Panc1 (cell line): ENCODE measurements around the gene NOP56. TPM values are rescaled to one million over a fixed set of nuclear protein-coding genes. Genes with fewer than 3 reads are reported as not detected.

ENCODE experiments used
- ATAC-seq: fragments of 200-7000 bp; cut with Tn5 transposase; 2 replicates; pipeline ENCODE4 v1.9.1; 2020; ENCODE audit warnings: mild to moderate bottlenecking, moderate library complexity
- BruUV-seq: library from RNA; stranded (reverse); fragments of 400-500 nt; replicated peaks from 2 replicates; lab custom pipeline; 2021; lab: Mats Ljungman, UMichigan
- CTCF ChIA-PET: fragments of 300-600 bp; sonication (Branson Sonifier 250); formaldehyde crosslinking; loops from one replicate; lab custom pipeline; 2022; ENCODE audit warnings: antibody characterized with exemption; lab: Charles Lee
- POLR2A ChIA-PET: fragments of 300-600 bp; sonication (Branson Sonifier 250); formaldehyde crosslinking; loops from one replicate; lab custom pipeline; 2022; ENCODE audit warnings: antibody characterized with exemption; lab: Charles Lee
- DNase-seq: peaks from one replicate; pipeline ENCODE4 v3.0.0-alpha.2; 2010; ENCODE audit warnings: low read depth, low spot score
- H3K27ac ChIP-seq: 2 replicates; pipeline ENCODE4 v1.5.1; 2011; ENCODE audit warnings: mild to moderate bottlenecking, low read length, inconsistent platforms
- H3K27me3 ChIP-seq: fragments of 200-500 bp; sonication (Bioruptor generic); 2 replicates; pipeline ENCODE4 v1.6.0; 2014; ENCODE audit warnings: low read length, inconsistent platforms; ENCODE audit not compliant: control insufficient read depth, insufficient read depth
- H3K36me3 ChIP-seq: fragments of 200-500 bp; sonication (Bioruptor generic); 2 replicates; pipeline ENCODE4 v1.5.1; 2014; ENCODE audit warnings: inconsistent platforms, mild to moderate bottlenecking, low read length, moderate library complexity; ENCODE audit not compliant: control insufficient read depth, insufficient read depth
- H3K4me1 ChIP-seq: 2 replicates; pipeline ENCODE4 v1.5.1; 2011; ENCODE audit warnings: inconsistent platforms, mild to moderate bottlenecking, low read length, moderate library complexity; ENCODE audit not compliant: control insufficient read depth, insufficient read depth
- H3K4me3 ChIP-seq, 2 experiments: 2 replicates each; pipeline ENCODE4 v1.5.1; 2011 to 2012; ENCODE audit warnings: low read depth in 2 of 2, low read length in 2 of 2, mild to moderate bottlenecking in 2 of 2, inconsistent platforms in 1 of 2, moderate library complexity in 1 of 2
- H3K9me3 ChIP-seq: fragments of 200-500 bp; sonication (Bioruptor generic); 2 replicates; pipeline ENCODE4 v1.5.1; 2014; ENCODE audit warnings: low read depth, mild to moderate bottlenecking, inconsistent platforms, low read length, moderate library complexity; ENCODE audit not compliant: control insufficient read depth, insufficient read depth
- POLR2AphosphoS5 ChIP-seq: IDR thresholded peaks from 2 replicates; pipeline ENCODE4 v1.6.1; 2012; ENCODE audit warnings: mild to moderate bottlenecking, low read depth, low read length, moderate library complexity
- SIN3A ChIP-seq: IDR thresholded peaks from 2 replicates; pipeline ENCODE4 v1.6.1; 2012; ENCODE audit warnings: low read depth, mild to moderate bottlenecking, low read length, moderate library complexity, borderline replicate concordance; ENCODE audit not compliant: insufficient read depth
- TCF7L2 ChIP-seq: IDR thresholded peaks from 2 replicates; pipeline ENCODE4 v1.6.1; 2011; ENCODE audit warnings: mild to moderate bottlenecking, low read depth, low read length, inconsistent platforms
- in situ Hi-C: cut with HindIII; loops from 2 replicates; pipeline ENCODE4 v1.10.0; 2016; ENCODE audit warnings: low sequenced_read_pairs, low pct_unique_long_range_greater_than_20kb
- intact Hi-C: fragments of 100-400 bp; cut with micrococcal nuclease; formaldehyde crosslinking; loops from one replicate; pipeline ENCODE4 v1.10.0; 2022; ENCODE audit not compliant: unreplicated experiment
- microRNA-seq: library from miRNA; unstranded; fragments of <30 nt; microRNA quantifications from one replicate; pipeline ENCODE4 v1.1.0, GENCODE V29; 2020; ENCODE audit not compliant: unreplicated experiment
- total RNA-seq: library from RNA; stranded (reverse); gene quantifications from one replicate; pipeline ENCODE4 v1.2.1, GENCODE V29; 2021; ENCODE audit not compliant: unreplicated experiment
- TF ChIP-seq, protein P1 (sequence below), 2 experiments: IDR thresholded peaks; 2 replicates each; pipeline ENCODE4 v1.6.1; 2011 to 2012; ENCODE audit warnings: low read depth in 2 of 2, control low read depth in 1 of 2, low read length in 1 of 2, mild to moderate bottlenecking in 1 of 2, moderate library complexity in 1 of 2; ENCODE audit not compliant: insufficient read depth in 1 of 2
- TF ChIP-seq, protein P2 (sequence below): fragments of 450-650 bp; IDR thresholded peaks from 2 replicates; pipeline ENCODE4 v1.5.1; 2017; ENCODE audit warnings: mild to moderate bottlenecking

The NOP56 gene
- total RNA-seq, 1 experiment from 2014 or later = 354 TPM

DNA sequence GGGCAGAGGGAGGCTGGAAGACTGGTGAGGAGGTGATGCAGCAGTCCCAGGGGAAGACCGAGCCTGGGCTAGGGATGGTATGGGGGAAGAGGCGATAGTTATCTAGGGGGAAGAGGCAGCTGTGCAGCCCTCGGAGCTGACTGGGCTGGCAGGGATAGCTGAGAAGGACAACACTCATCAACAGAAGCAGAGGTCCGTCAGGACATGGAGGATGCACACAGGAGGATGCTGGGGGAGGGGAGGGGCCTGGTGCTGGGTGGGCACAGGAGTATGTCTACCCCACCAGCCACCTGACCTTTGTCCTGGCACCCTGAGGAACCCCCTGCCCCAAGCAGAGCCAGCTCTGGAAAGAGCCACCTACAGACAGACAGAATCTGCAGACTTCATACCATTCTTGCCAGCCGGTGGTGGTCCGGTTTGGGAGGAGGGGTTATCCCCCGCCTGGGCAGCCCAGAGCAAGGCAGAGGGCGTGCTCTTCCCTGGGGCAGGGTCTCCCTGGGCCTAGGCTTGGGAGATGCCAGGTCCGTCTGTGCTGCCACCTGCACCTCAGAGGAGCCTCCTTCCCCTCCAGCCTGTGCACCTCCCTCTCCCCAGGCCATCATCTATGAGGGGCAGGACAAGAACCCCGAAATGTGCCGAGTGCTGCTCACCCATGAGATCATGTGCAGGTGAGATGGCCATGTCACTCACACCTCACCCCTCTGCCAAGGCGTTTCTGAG is 55.1 kb downstream of the NOP56 start:
- H3K36me3 ChIP-seq = no peaks in the 10 kb centered on the region
- no peak for DNase-seq
- H3K27ac ChIP-seq = no peak overlapping the region
- no peak overlapping the region for H3K4me3 ChIP-seq
- ChIA-PET CTCF (no interaction called here), POLR2A (interaction anchor here (0.5 kb wide), 1 partner anchor 66 kb away, joined by 4 read pairs; no protein-coding TSS in a partner anchor)
- intact Hi-C loops (no loop called here), in situ Hi-C loops (no loop called here)
- no peaks in the 10 kb centered on the region for H3K9me3 ChIP-seq
- 0 out of 2 replicates have a peak, but pooled peaks have one; percentile 42 for ATAC-seq
- H3K4me1 ChIP-seq = no peaks in the 10 kb centered on the region
- peaks cover 3% of the 10 kb centered on the region; the same call in 1 of the 2 replicates for H3K27me3 ChIP-seq
- TF ChIP-seq POLR2AphosphoS5 (no peak), SIN3A (no peak), TCF7L2 (no peak)
- TF ChIP-seq, protein P1, sequence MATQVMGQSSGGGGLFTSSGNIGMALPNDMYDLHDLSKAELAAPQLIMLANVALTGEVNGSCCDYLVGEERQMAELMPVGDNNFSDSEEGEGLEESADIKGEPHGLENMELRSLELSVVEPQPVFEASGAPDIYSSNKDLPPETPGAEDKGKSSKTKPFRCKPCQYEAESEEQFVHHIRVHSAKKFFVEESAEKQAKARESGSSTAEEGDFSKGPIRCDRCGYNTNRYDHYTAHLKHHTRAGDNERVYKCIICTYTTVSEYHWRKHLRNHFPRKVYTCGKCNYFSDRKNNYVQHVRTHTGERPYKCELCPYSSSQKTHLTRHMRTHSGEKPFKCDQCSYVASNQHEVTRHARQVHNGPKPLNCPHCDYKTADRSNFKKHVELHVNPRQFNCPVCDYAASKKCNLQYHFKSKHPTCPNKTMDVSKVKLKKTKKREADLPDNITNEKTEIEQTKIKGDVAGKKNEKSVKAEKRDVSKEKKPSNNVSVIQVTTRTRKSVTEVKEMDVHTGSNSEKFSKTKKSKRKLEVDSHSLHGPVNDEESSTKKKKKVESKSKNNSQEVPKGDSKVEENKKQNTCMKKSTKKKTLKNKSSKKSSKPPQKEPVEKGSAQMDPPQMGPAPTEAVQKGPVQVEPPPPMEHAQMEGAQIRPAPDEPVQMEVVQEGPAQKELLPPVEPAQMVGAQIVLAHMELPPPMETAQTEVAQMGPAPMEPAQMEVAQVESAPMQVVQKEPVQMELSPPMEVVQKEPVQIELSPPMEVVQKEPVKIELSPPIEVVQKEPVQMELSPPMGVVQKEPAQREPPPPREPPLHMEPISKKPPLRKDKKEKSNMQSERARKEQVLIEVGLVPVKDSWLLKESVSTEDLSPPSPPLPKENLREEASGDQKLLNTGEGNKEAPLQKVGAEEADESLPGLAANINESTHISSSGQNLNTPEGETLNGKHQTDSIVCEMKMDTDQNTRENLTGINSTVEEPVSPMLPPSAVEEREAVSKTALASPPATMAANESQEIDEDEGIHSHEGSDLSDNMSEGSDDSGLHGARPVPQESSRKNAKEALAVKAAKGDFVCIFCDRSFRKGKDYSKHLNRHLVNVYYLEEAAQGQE (IDR thresholded peaks at IDR 0.05; ENCODE audit: insufficient read depth in 1 of 2, low read depth in 2 of 2, low read length in 1 of 2) = no peak
- TF ChIP-seq, protein P2, sequence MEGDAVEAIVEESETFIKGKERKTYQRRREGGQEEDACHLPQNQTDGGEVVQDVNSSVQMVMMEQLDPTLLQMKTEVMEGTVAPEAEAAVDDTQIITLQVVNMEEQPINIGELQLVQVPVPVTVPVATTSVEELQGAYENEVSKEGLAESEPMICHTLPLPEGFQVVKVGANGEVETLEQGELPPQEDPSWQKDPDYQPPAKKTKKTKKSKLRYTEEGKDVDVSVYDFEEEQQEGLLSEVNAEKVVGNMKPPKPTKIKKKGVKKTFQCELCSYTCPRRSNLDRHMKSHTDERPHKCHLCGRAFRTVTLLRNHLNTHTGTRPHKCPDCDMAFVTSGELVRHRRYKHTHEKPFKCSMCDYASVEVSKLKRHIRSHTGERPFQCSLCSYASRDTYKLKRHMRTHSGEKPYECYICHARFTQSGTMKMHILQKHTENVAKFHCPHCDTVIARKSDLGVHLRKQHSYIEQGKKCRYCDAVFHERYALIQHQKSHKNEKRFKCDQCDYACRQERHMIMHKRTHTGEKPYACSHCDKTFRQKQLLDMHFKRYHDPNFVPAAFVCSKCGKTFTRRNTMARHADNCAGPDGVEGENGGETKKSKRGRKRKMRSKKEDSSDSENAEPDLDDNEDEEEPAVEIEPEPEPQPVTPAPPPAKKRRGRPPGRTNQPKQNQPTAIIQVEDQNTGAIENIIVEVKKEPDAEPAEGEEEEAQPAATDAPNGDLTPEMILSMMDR = no peak
- no TSS peak for BruUV-seq

Small RNA genes within 50 kb of the gene (microRNA-seq; reads per million reads assigned to microRNA genes)
- gene MIR1292 = 45.8 reads per million, percentile 47 among the genes with 10 or more reads in this experiment

Other genes with a start within 250 kb of the NOP56 start
- gene SNRPB, start 181.8 kb upstream of the NOP56 start, total RNA-seq = 393 TPM
- 13.4 TPM for gene ZNF343, start 143.7 kb upstream of the NOP56 start, total RNA-seq
- gene TMC2, start 116.1 kb upstream of the NOP56 start, total RNA-seq = not detected
- 135 TPM for gene IDH3B, start 11.6 kb downstream of the NOP56 start, total RNA-seq
- 6.8 TPM for gene EBF4, start 40.1 kb downstream of the NOP56 start, total RNA-seq
- not detected for gene CPXM1, start 148.0 kb downstream of the NOP56 start, total RNA-seq
- gene C20orf141, start 162.4 kb downstream of the NOP56 start, total RNA-seq = not detected
- gene TMEM239, start 163.7 kb downstream of the NOP56 start, total RNA-seq = not detected
- gene PCED1A, start 188.0 kb downstream of the NOP56 start, total RNA-seq = 42.1 TPM
- gene VPS16, start 188.1 kb downstream of the NOP56 start, total RNA-seq = 35.3 TPM
- 56.6 TPM for gene PTPRA, start 220.8 kb downstream of the NOP56 start, total RNA-seq